BLaER1 treated with 17β-estradiol and CSF1 and Interleukin-3, amounts not matched to agents 10 nM and 100 nM (cell line): Measurements from ENCODE around the gene LIPJ.

Experiments used
- H3K27ac ChIP-seq, 11 experiments: shearing (Covaris generic); formaldehyde crosslinking; 2 replicates each; pipeline ENCODE4 v1.8.1; 2022
- H3K27me3 ChIP-seq, 11 experiments: shearing (Covaris generic); formaldehyde crosslinking; 2 replicates each; pipeline ENCODE4 v1.8.1; 2022
- H3K36me3 ChIP-seq, 11 experiments: shearing (Covaris generic); formaldehyde crosslinking; 2 replicates each; pipeline ENCODE4 v1.8.1; 2022
- H3K4me1 ChIP-seq, 10 experiments: shearing (Covaris generic); formaldehyde crosslinking; 2 replicates each; pipeline ENCODE4 v1.8.1; 2022
- H3K4me2 ChIP-seq, 11 experiments: shearing (Covaris generic); formaldehyde crosslinking; 2 replicates each; pipeline ENCODE4 v1.8.1; 2022
- H3K4me3 ChIP-seq, 10 experiments: shearing (Covaris generic); formaldehyde crosslinking; 2 replicates each; pipeline ENCODE4 v1.8.1; 2022
- H3K9ac ChIP-seq, 11 experiments: shearing (Covaris generic); formaldehyde crosslinking; 2 replicates each; pipeline ENCODE4 v1.8.1; 2022
- H3K9me3 ChIP-seq, 11 experiments: shearing (Covaris generic); formaldehyde crosslinking; replicated peaks in 1 of 11; 2 replicates each; pipeline ENCODE4 v1.8.1; 2022
- H4K20me1 ChIP-seq, 11 experiments: shearing (Covaris generic); formaldehyde crosslinking; 2 replicates each; pipeline ENCODE4 v1.8.1; 2022
- Cebpa-rat ChIP-seq, 11 experiments: shearing (Covaris generic); IDR thresholded peaks; 2 replicates each; pipeline ENCODE4 v1.8.1; 2022

The LIPJ gene

DNA sequence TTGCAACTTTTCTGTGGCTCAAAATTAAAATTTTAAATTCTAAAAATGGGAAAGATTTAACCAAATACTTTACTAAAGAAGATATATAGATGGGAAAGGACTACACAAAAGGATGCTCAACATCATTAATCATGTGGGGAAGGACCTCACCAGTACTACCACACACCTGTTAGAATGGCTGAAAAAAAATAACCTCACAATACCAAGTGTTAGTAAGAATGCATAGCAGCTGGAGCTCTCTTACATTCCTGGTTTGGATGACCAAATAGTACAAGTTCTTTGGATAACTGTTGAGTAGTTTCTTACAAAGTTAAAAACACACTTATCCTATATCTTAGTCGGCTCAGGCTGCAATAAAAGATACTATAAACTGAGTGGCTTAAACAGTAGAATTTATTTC is 33.9 kb downstream of the LIPJ start:
- no peak overlapping the region for H3K4me2 ChIP-seq
- H3K9ac ChIP-seq, result no peak overlapping the region
- no peak for TF ChIP-seq Cebpa-rat (IDR thresholded peaks at IDR 0.05)
- no peak overlapping the region for H3K4me3 ChIP-seq
- peaks cover 0 to under 1% (median 0%) of the 10 kb centered on the region in 11 experiments; a peak in 1 of 22 replicates for H3K9me3 ChIP-seq
- H3K27ac ChIP-seq, result no peak overlapping the region
- H3K4me1 ChIP-seq, result peaks cover 0 to 29% (median 22%) of the 10 kb centered on the region in 10 experiments; a peak in 16 of 20 replicates
- no peaks in the 10 kb centered on the region for H4K20me1 ChIP-seq
- H3K27me3 ChIP-seq, result no peaks in the 10 kb centered on the region
- no peaks in the 10 kb centered on the region for H3K36me3 ChIP-seq

DNA sequence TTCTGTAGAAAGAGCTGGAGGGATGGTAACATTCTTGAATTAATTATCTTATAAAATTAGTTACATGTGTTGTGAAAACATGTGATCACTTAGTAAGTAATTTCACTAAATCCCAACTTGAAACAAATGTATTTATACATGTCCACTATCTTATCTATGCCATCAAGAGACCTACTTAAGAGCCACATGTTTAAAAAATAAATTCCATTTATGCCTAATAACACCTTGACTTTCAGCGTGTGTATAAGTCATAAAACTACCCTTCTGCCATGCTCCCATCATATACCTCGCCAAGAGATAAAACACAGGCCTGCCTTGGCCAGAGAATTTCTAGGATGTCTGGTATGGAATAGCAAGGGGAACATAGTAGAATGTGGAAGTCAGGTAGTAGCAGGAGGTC is 37.3 kb downstream of the LIPJ start:
- Histone ChIP-seq H3K9ac (no peak overlapping the region), H3K9me3 (peaks cover 0 to 11% (median 3%) of the 10 kb centered on the region in 11 experiments; a peak in 7 of 22 replicates), H4K20me1 (no peaks in the 10 kb centered on the region), H3K36me3 (no peaks in the 10 kb centered on the region), H3K4me2 (no peak overlapping the region), H3K4me3 (no peak overlapping the region), H3K27me3 (no peaks in the 10 kb centered on the region), H3K27ac (no peak overlapping the region), H3K4me1 (no peaks in the 10 kb centered on the region)
- no peak for TF ChIP-seq Cebpa-rat (IDR thresholded peaks at IDR 0.05)

DNA sequence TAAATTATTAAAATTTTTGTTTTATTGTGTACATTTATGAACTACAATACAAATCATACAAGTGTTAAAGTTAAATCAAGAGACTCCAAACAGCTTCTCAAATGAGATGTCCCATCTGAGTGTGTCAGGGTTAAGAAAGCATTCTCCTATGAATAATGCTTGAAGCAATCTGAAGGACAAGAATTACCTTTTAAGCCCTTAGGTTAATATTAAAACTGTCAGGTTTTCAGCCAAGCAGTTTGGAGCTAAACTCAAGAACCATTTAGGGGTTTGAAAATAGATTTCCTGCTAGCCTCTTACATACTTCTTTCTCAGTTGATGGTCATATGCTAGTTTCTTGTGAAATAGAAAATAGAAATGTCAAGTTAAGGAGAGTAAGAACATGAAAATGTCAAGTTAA is 38.3 kb downstream of the LIPJ start:
- Histone ChIP-seq H3K4me2 (no peak overlapping the region), H3K27ac (no peak overlapping the region), H3K27me3 (no peaks in the 10 kb centered on the region), H3K9ac (no peak overlapping the region), H3K4me3 (no peak overlapping the region), H4K20me1 (no peaks in the 10 kb centered on the region), H3K4me1 (no peaks in the 10 kb centered on the region), H3K9me3 (peaks cover 0 to 14% (median 3%) of the 10 kb centered on the region in 11 experiments; a peak in 12 of 22 replicates), H3K36me3 (no peaks in the 10 kb centered on the region)
- TF ChIP-seq Cebpa-rat (IDR thresholded peaks at IDR 0.05), result no peak

DNA sequence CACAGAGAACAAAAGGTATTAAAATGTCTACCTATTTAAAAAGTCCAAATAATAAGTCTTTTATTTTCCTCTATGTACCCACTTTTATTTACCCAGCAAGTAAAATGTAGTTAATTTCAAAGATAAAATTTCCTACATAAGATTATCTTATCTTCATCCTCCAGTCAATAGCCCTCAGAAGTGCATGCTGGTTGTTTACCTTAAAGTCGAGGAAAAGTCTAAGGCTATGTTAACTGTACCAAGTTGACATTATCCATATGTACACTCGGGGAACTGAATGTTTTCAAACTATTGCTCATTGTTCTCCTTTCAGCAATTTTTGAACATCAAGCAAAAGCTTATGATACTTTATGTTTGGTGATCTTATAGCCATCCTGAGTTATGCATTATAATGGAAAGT is 53.6 kb downstream of the LIPJ start:
- H3K9me3 ChIP-seq, result peaks cover 12 to 33% (median 23%) of the 10 kb centered on the region in 11 experiments

DNA sequence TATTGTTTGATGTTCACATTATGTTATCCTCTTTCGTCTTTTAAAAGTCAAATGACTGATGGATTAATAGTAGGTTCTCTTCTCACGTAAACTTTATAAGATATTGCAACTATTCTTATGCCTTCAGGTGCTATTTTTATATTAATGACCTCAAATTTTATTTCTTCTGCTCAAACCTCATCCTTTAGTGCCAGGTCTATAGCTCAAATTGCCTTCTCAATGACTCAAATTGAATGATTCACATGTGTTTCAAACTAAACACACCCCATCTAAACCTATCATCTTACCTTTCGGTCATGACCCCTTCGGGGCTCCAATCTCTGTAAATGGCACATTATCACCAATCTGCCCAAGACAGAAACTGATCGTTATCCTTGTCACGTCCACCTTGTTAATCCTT is 55.6 kb downstream of the LIPJ start:
- 0 out of 22 replicates have a peak overlapping the region, but pooled peaks of 1 of the 11 experiments have one; percentile 24 for H3K27ac ChIP-seq
- peaks cover 12 to 22% (median 16%) of the 10 kb centered on the region in 11 experiments for H3K9me3 ChIP-seq
- no peak for TF ChIP-seq Cebpa-rat (IDR thresholded peaks at IDR 0.05)
- H4K20me1 ChIP-seq, result no peaks in the 10 kb centered on the region
- no peak overlapping the region for H3K4me3 ChIP-seq
- H3K4me2 ChIP-seq, result peak overlapping the region in 3 of 11 experiments; percentile 46 to 65 (median 60); a peak in 5 of 22 replicates
- peaks cover 0 to 26% (median 0%) of the 10 kb centered on the region in 10 experiments; a peak in 7 of 20 replicates for H3K4me1 ChIP-seq
- no peak overlapping the region for H3K9ac ChIP-seq
- H3K36me3 ChIP-seq, result no peaks in the 10 kb centered on the region
- no peaks in the 10 kb centered on the region for H3K27me3 ChIP-seq

More for the DNA sequence above, 53.6 kb downstream of the LIPJ start:
- Histone ChIP-seq H3K4me2 (no peak overlapping the region), H3K27ac (no peak overlapping the region), H3K27me3 (no peaks in the 10 kb centered on the region), H3K4me3 (no peak overlapping the region), H3K9ac (no peak overlapping the region), H3K4me1 (peaks cover 0 to 21% (median 0%) of the 10 kb centered on the region in 10 experiments; a peak in 7 of 20 replicates), H4K20me1 (no peaks in the 10 kb centered on the region), H3K36me3 (no peaks in the 10 kb centered on the region)
- TF ChIP-seq Cebpa-rat (IDR thresholded peaks at IDR 0.05), result no peak

DNA sequence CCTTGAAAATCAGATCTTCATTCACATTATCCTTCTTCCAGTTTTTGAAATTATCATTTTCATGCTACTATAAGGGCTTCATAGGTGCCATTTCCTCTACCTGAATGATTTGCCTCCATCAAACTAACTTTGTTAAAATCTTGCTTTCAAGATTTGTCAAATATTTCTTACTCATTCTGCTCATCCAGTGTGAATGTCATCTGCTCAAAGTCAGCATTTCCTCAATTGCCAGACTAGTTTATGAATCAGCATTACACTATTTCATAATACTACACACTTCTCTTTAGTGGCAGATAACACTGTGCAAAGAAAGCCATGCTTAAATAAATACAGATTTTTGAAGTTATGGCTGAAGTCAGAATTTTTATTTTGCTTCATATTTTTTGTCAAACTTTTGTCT is 56.4 kb downstream of the LIPJ start:
- H3K4me1 ChIP-seq, result peaks cover 0 to 26% (median 0%) of the 10 kb centered on the region in 10 experiments; a peak in 7 of 20 replicates

DNA sequence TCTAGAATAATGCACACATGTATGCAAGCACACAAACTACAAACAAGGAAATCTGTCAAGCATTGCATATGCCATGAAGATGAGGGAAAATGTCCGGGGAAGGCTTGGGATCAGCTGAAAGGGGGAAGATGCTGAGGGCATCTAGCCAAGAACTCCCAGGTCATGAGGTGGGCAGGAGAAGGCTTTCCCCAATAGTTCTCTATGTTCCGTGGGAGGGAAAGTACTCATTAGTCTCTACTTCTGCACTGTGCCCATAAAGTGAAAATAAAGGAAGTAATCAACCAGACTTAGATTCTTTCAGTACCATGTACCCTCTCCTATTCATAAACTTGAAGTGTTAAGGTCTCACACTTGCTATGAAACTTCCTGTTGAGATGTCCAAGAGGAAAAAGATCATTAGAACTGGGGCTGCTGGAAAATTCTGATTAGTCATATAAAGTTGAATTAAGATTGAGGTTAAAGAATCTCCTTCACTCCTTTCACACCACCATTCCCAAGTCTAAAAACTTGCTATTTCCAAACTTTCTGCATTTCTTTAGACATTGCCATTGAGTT is 60.6 kb downstream of the LIPJ start:
- Histone ChIP-seq H3K4me1 (peaks cover 0 to 26% (median 0%) of the 10 kb centered on the region in 10 experiments; a peak in 7 of 20 replicates), H3K27me3 (no peaks in the 10 kb centered on the region), H3K4me3 (no peak overlapping the region), H4K20me1 (no peaks in the 10 kb centered on the region), H3K9ac (no peak overlapping the region), H3K27ac (no peak overlapping the region), H3K4me2 (peak overlapping the region in 1 of 11 experiments; percentile 27; a peak in 1 of 22 replicates), H3K36me3 (no peaks in the 10 kb centered on the region), H3K9me3 (no peaks in the 10 kb centered on the region)
- TF ChIP-seq Cebpa-rat (IDR thresholded peaks at IDR 0.05), result no peak

More for the DNA sequence above, 56.4 kb downstream of the LIPJ start:
- H3K4me3 ChIP-seq, result no peak overlapping the region
- H3K27ac ChIP-seq, result peak overlapping the region in 1 of 11 experiments; percentile 24; a peak in 1 of 22 replicates
- H3K4me2 ChIP-seq, result peak overlapping the region in 4 of 11 experiments; percentile 22 to 78 (median 62); a peak in 7 of 22 replicates
- H3K27me3 ChIP-seq, result no peaks in the 10 kb centered on the region
- TF ChIP-seq Cebpa-rat (IDR thresholded peaks at IDR 0.05), result no peak
- peaks cover 7 to 15% (median 8%) of the 10 kb centered on the region in 11 experiments for H3K9me3 ChIP-seq
- no peak overlapping the region for H3K9ac ChIP-seq
- H3K36me3 ChIP-seq, result no peaks in the 10 kb centered on the region
- H4K20me1 ChIP-seq, result no peaks in the 10 kb centered on the region

DNA sequence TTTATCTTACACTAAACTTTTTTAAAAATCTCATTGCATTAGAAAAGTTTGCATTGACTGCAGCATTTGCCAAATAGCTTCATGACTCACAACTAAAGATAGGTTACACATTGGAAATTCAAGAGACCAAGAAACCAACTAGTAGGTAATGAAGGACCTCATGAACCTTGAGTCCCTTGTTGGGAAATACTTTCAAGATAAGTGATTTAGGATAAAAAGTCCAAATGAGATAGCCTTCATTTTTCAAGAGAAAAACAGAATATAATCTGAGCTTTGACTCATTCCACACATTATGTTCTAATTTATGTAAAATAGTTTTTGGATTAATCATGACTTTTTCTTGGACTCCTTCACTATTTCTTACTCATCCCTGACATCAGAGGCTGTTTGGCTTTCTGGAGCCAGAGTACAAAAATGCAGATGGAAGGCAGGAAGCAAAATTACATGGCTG is 64.6 kb downstream of the LIPJ start:
- H3K4me3 ChIP-seq, result no peak overlapping the region
- H3K4me1 ChIP-seq, result peaks cover 0 to 6% (median 0%) of the 10 kb centered on the region in 10 experiments; a peak in 2 of 20 replicates
- no peak overlapping the region for H3K27ac ChIP-seq
- no peaks in the 10 kb centered on the region for H3K9me3 ChIP-seq
- H3K36me3 ChIP-seq, result no peaks in the 10 kb centered on the region
- no peak for TF ChIP-seq Cebpa-rat (IDR thresholded peaks at IDR 0.05)
- no peak overlapping the region for H3K4me2 ChIP-seq
- no peaks in the 10 kb centered on the region for H4K20me1 ChIP-seq
- no peak overlapping the region for H3K9ac ChIP-seq
- H3K27me3 ChIP-seq, result no peaks in the 10 kb centered on the region

DNA sequence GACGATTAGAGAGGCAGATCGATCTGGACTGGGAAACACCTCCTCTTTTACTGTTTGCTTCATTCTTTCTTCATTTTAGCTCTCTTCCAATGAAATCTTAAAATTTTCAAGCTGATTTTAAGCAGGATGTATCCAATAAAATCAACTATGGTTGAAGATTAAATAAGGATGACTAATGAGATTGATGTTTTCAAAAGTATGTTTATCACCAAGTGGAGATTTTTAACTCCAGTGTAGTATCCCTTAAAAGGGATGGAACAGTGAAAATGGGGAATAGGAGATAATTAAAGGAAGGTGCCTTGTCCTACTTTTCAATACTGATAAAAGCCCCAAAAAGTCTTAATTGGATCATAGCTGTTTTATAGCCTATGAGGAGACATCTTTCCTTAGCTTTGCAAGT is 66.1 kb downstream of the LIPJ start:
- Histone ChIP-seq H3K9me3 (no peaks in the 10 kb centered on the region), H3K36me3 (no peaks in the 10 kb centered on the region), H3K9ac (no peak overlapping the region), H4K20me1 (no peaks in the 10 kb centered on the region), H3K4me3 (no peak overlapping the region), H3K4me1 (no peaks in the 10 kb centered on the region), H3K27ac (no peak overlapping the region), H3K4me2 (no peak overlapping the region), H3K27me3 (no peaks in the 10 kb centered on the region)
- TF ChIP-seq Cebpa-rat (IDR thresholded peaks at IDR 0.05), result no peak
